ENCODE data around the gene INPP4B.

GRCh38 chr4:142715727-142716126 is 130.4 kb downstream of the INPP4B start:
- TF ChIP-seq CTCF (IDR thresholded peaks at IDR 0.05) (no peak), EZH2 (IDR thresholded peaks at IDR 0.05; ENCODE audit: borderline replicate concordance, insufficient read depth, low read depth, low read length, poor library complexity, severe bottlenecking) (no peak)

Measured in B cell (primary cell).